Mesenchymal stem cell (in vitro differentiated cells and primary cell): Measurements from ENCODE around the gene ID1.

Experiments
- DNase-seq: peaks from one replicate; pipeline ENCODE4 v3.0.0-alpha.2; 2013
- H2AFZ ChIP-seq: one replicate; pipeline ENCODE4 v1.6.1; 2013; ENCODE audit warnings: low read depth, mild to moderate bottlenecking, control low read depth, inconsistent platforms, low read length, moderate library complexity
- H2AK5ac ChIP-seq: 2 replicates; pipeline ENCODE4 v1.6.1; 2013; ENCODE audit warnings: low read length, moderate library complexity, mild to moderate bottlenecking, inconsistent platforms; ENCODE audit not compliant: severe bottlenecking
- H2BK120ac ChIP-seq: one replicate; pipeline ENCODE4 v1.6.1; 2013; ENCODE audit warnings: low read depth, mild to moderate bottlenecking, inconsistent platforms, low read length, moderate library complexity
- H2BK12ac ChIP-seq, 2 experiments: one replicate each; pipeline ENCODE4 v1.6.1; 2013; ENCODE audit warnings: inconsistent platforms in 2 of 2, low read length in 2 of 2, mild to moderate bottlenecking in 2 of 2, moderate library complexity in 2 of 2, control low read depth in 1 of 2
- H2BK15ac ChIP-seq: one replicate; pipeline ENCODE4 v1.6.1; 2013; ENCODE audit warnings: mild to moderate bottlenecking, low read depth, inconsistent platforms; ENCODE audit not compliant: poor library complexity, severe bottlenecking
- H2BK5ac ChIP-seq: 2 replicates; pipeline ENCODE4 v1.6.1; 2013; ENCODE audit warnings: low read depth, mild to moderate bottlenecking, low read length, control low read depth, inconsistent platforms; ENCODE audit not compliant: poor library complexity, severe bottlenecking
- H3K14ac ChIP-seq, 2 experiments: one replicate each; pipeline ENCODE4 v1.6.1; 2013; ENCODE audit warnings: inconsistent platforms in 2 of 2, low read length in 2 of 2, control low read depth in 1 of 2, mild to moderate bottlenecking in 1 of 2, moderate library complexity in 1 of 2
- H3K18ac ChIP-seq, 2 experiments: one replicate each; pipeline ENCODE4 v1.6.1; 2013; ENCODE audit warnings: inconsistent platforms in 2 of 2, low read length in 2 of 2, control low read depth in 1 of 2, low read depth in 1 of 2, mild to moderate bottlenecking in 1 of 2
- H3K23ac ChIP-seq, 2 experiments: one replicate each; pipeline ENCODE4 v1.6.1; 2013; ENCODE audit warnings: inconsistent platforms in 2 of 2, low read length in 2 of 2, mild to moderate bottlenecking in 2 of 2, moderate library complexity in 2 of 2, control low read depth in 1 of 2
- H3K27ac ChIP-seq: 2 replicates; pipeline ENCODE4 v1.5.1; 2013; ENCODE audit warnings: mild to moderate bottlenecking, moderate library complexity, low read length, control low read depth, inconsistent platforms; ENCODE audit not compliant: poor library complexity, severe bottlenecking
- H3K27me3 ChIP-seq, 2 experiments: 2 replicates each; pipeline versions ENCODE4 v1.6.1 to v1.7.0; 2013; ENCODE audit warnings: low read length in 2 of 2, mild to moderate bottlenecking in 2 of 2, moderate library complexity in 2 of 2, control low read depth in 1 of 2, inconsistent platforms in 1 of 2; ENCODE audit not compliant: control insufficient read depth in 1 of 2, insufficient read depth in 1 of 2
- H3K36me3 ChIP-seq, 2 experiments: 2 replicates each; pipeline versions ENCODE4 v1.6.1 to v1.7.0; 2013; ENCODE audit warnings: low read length in 2 of 2, control low read depth in 1 of 2, inconsistent platforms in 1 of 2, low read depth in 1 of 2, mild to moderate bottlenecking in 1 of 2; ENCODE audit not compliant: insufficient read depth in 2 of 2, control insufficient read depth in 1 of 2
- H3K4ac ChIP-seq, 2 experiments: one replicate each; pipeline ENCODE4 v1.6.1; 2013; ENCODE audit warnings: inconsistent platforms in 2 of 2, low read length in 2 of 2, mild to moderate bottlenecking in 2 of 2, moderate library complexity in 2 of 2, control low read depth in 1 of 2, low read depth in 1 of 2
- H3K4me1 ChIP-seq: 2 replicates; pipeline ENCODE4 v1.6.1; 2013; ENCODE audit warnings: low read depth, low read length, control low read depth; ENCODE audit not compliant: control insufficient read depth, insufficient read depth
- H3K4me2 ChIP-seq: 2 replicates; pipeline ENCODE4 v1.6.1; 2013; ENCODE audit warnings: low read length, mild to moderate bottlenecking, inconsistent platforms; ENCODE audit not compliant: poor library complexity, severe bottlenecking
- H3K4me3 ChIP-seq, 2 experiments: 2 replicates each; pipeline versions ENCODE4 v1.5.1 to v1.7.0; 2013; ENCODE audit warnings: low read length in 2 of 2, mild to moderate bottlenecking in 2 of 2, control low read depth in 1 of 2, low read depth in 1 of 2; ENCODE audit not compliant: insufficient read depth in 1 of 2
- H3K79me1 ChIP-seq: replicated peaks from 2 replicates; pipeline ENCODE4 v1.6.1; 2013; ENCODE audit warnings: mild to moderate bottlenecking, control low read depth, low read length, inconsistent platforms; ENCODE audit not compliant: poor library complexity, severe bottlenecking
- H3K9ac ChIP-seq: 2 replicates; pipeline ENCODE4 v1.7.0; 2013; ENCODE audit warnings: mild to moderate bottlenecking, low read length, moderate library complexity
- H3K9me3 ChIP-seq: 2 replicates; pipeline ENCODE4 v1.7.0; 2013; ENCODE audit warnings: mild to moderate bottlenecking, low read length; ENCODE audit not compliant: control insufficient read depth
- H4K8ac ChIP-seq: one replicate; pipeline ENCODE4 v1.6.1; 2013; ENCODE audit warnings: inconsistent platforms, mild to moderate bottlenecking, low read length, moderate library complexity
- H4K91ac ChIP-seq: one replicate; pipeline ENCODE4 v1.6.1; 2013; ENCODE audit warnings: mild to moderate bottlenecking, low read length, inconsistent platforms
- WGBS: methylation state at CpG from one replicate; pipeline ENCODE4 v1.1.7; 2013; ENCODE audit warnings: mixed read lengths; 5-methylcytosine and 5-hydroxymethylcytosine counted together

The ID1 gene

DNA sequence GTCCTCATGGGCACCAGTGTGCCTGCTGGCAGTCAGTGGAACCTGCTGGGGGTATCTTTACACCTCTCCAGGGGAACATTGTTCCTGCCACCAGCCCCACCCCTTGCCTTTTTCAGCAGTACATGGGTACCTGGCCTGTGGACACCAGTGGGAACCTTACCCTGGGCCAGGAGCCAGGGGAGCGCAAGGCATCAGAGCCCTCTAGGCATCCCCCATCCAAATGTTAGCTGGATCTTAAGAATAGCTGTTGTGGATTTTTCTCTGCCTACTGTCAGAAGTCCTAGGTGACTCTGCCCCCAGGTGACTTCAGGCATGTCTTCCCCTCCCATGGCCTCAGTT lies 38.8 kb upstream of the ID1 start:
- Histone ChIP-seq H2BK120ac (no peak overlapping the region), H3K4me2 (no peak overlapping the region), H3K27me3 (no peaks in the 10 kb centered on the region), H3K9ac (peak overlapping the region; percentile 24), H3K4me3 (no peak overlapping the region), H2BK12ac (no peak overlapping the region), H3K4ac (no peak overlapping the region), H3K9me3 (no peaks in the 10 kb centered on the region), H2BK15ac (no peak overlapping the region), H3K18ac (no peak overlapping the region), H4K91ac (no peak overlapping the region), H4K8ac (no peak overlapping the region), H2AK5ac (peak overlapping the region; percentile 54), H3K14ac (no peak overlapping the region), H2AFZ (no peak overlapping the region), H3K23ac (no peak overlapping the region), H3K27ac (no peak overlapping the region), H3K4me1 (peaks cover 59% of the 10 kb centered on the region), H3K79me1 (peaks cover 25% of the 10 kb centered on the region), H3K36me3 (peaks cover 83 to 84% of the 10 kb centered on the region in 2 experiments), H2BK5ac (no peak overlapping the region)
- no peak for DNase-seq
- 100% methylated on average over 1 of the region's 1 CpG for WGBS

DNA sequence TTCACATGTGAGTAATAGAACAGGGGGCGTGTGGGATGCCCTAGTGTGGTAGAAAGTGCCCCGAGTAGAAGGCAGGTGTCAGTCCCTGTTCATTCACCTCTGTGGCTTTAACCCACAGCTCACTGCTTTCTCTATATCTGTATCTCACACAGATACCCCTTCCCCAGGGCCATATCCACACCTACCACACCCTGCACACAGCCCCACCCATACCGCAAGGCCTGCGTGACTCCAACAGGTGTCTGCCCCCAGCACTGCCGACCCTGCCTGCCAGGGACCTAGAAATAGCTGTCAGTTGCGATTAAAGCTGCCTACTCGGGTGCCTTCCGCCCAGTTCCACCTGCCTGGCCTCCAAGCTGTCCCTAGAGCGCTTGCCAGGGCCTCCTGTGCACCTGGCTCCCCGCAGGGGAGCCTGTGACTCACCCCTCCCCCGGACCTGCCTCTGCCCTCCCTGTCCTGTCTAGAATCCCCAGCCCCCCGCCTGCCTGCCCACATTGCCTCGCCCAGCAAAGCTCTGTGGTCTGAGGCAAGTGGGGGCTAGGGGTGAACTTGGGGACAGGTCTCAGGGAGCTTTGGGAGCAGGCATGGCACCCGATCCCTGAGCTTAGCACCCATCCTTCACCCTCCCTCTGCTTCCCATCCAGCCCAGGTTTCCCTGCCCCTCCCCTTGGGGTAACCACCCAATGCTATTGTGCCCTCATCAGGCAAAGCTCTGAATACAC lies 38.3 kb upstream of the ID1 start:
- H4K8ac ChIP-seq = no peak overlapping the region
- no peaks in the 10 kb centered on the region for H3K9me3 ChIP-seq
- no peak overlapping the region for H3K23ac ChIP-seq
- no peak overlapping the region for H2BK5ac ChIP-seq
- H3K4me1 ChIP-seq = peaks cover 54% of the 10 kb centered on the region
- DNase-seq = no peak
- H3K4me2 ChIP-seq = peak overlapping the region; percentile 17
- H4K91ac ChIP-seq = peak overlapping the region; percentile 1
- H2BK12ac ChIP-seq = no peak overlapping the region
- H2AFZ ChIP-seq = no peak overlapping the region
- no peak overlapping the region for H2BK120ac ChIP-seq
- WGBS = 93% methylated on average over 12 of the region's 14 CpGs
- no peak overlapping the region for H3K9ac ChIP-seq
- H2AK5ac ChIP-seq = peak overlapping the region; percentile 22
- H3K36me3 ChIP-seq = peaks cover 78 to 81% of the 10 kb centered on the region in 2 experiments
- peak overlapping the region; percentile 0 for H3K27ac ChIP-seq
- no peak overlapping the region for H3K4ac ChIP-seq
- no peak overlapping the region for H2BK15ac ChIP-seq
- no peak overlapping the region for H3K14ac ChIP-seq
- H3K79me1 ChIP-seq = peaks cover 25% of the 10 kb centered on the region
- H3K18ac ChIP-seq = peak overlapping the region in 1 of 2 experiments; percentile 13
- H3K4me3 ChIP-seq = no peak overlapping the region
- no peaks in the 10 kb centered on the region for H3K27me3 ChIP-seq

DNA sequence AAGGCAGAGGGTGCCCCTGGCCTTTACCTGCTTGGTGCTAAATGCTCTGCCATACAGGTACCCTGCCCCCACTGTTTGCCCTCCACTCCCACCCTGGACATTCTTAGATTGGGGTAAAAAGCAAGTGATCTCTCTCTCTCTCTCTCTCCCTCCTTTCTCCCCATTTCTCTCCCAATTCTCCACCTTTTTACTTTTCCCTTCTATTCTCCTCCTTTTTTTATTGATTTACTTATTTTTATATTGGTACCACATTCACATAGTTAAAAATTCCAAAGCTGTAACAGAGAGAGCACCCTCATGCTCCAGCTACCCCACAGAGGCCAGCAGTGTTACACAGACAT lies 37.7 kb upstream of the ID1 start:
- no peak overlapping the region for H3K14ac ChIP-seq
- H3K18ac ChIP-seq = no peak overlapping the region
- no peak overlapping the region for H2BK5ac ChIP-seq
- no peak overlapping the region for H3K4ac ChIP-seq
- H3K9ac ChIP-seq = no peak overlapping the region
- no peaks in the 10 kb centered on the region for H3K27me3 ChIP-seq
- H3K27ac ChIP-seq = peak overlapping the region; percentile 0
- peaks cover 21% of the 10 kb centered on the region for H3K79me1 ChIP-seq
- no peak for DNase-seq
- H3K23ac ChIP-seq = no peak overlapping the region
- H4K8ac ChIP-seq = no peak overlapping the region
- H3K4me2 ChIP-seq = no peak overlapping the region
- peak overlapping the region; percentile 3 for H2AK5ac ChIP-seq
- H2BK12ac ChIP-seq = no peak overlapping the region
- no peaks in the 10 kb centered on the region for H3K9me3 ChIP-seq
- H3K36me3 ChIP-seq = peaks cover 73 to 76% of the 10 kb centered on the region in 2 experiments
- peaks cover 53% of the 10 kb centered on the region for H3K4me1 ChIP-seq
- no peak overlapping the region for H2AFZ ChIP-seq
- peak overlapping the region; percentile 1 for H4K91ac ChIP-seq
- H3K4me3 ChIP-seq = no peak overlapping the region
- H2BK120ac ChIP-seq = no peak overlapping the region
- H2BK15ac ChIP-seq = no peak overlapping the region

GRCh38 chr20:31568041-31568731 lies 36.9 kb upstream of the ID1 start:
- peak overlapping the region; percentile 41 for H2AK5ac ChIP-seq
- H2AFZ ChIP-seq = no peak overlapping the region
- no peak overlapping the region for H2BK15ac ChIP-seq
- H3K79me1 ChIP-seq = peaks cover 18% of the 10 kb centered on the region
- H2BK12ac ChIP-seq = peak overlapping the region; percentile 15 to 24
- H2BK5ac ChIP-seq = no peak overlapping the region
- H3K4ac ChIP-seq = no peak overlapping the region
- H3K4me3 ChIP-seq = no peak overlapping the region
- peak overlapping the region; percentile 60 for H3K9ac ChIP-seq
- H3K27ac ChIP-seq = peak overlapping the region; percentile 18
- no peak overlapping the region for H3K4me2 ChIP-seq
- peaks cover 53% of the 10 kb centered on the region for H3K4me1 ChIP-seq
- H3K9me3 ChIP-seq = no peaks in the 10 kb centered on the region
- H3K18ac ChIP-seq = peak overlapping the region in 1 of 2 experiments; percentile 41
- 94% methylated on average over 21 of the region's 21 CpGs for WGBS
- H2BK120ac ChIP-seq = peak overlapping the region; percentile 11
- no peak overlapping the region for H4K91ac ChIP-seq
- no peaks in the 10 kb centered on the region for H3K27me3 ChIP-seq
- H4K8ac ChIP-seq = peak overlapping the region; percentile 57
- H3K23ac ChIP-seq = peak overlapping the region in 1 of 2 experiments; percentile 18
- H3K36me3 ChIP-seq = peaks cover 65 to 68% of the 10 kb centered on the region in 2 experiments
- H3K14ac ChIP-seq = peak overlapping the region in 1 of 2 experiments; percentile 39
- DNase-seq = no peak
